ENCODE results near the gene MRPS27.

The MRPS27 gene

DNA sequence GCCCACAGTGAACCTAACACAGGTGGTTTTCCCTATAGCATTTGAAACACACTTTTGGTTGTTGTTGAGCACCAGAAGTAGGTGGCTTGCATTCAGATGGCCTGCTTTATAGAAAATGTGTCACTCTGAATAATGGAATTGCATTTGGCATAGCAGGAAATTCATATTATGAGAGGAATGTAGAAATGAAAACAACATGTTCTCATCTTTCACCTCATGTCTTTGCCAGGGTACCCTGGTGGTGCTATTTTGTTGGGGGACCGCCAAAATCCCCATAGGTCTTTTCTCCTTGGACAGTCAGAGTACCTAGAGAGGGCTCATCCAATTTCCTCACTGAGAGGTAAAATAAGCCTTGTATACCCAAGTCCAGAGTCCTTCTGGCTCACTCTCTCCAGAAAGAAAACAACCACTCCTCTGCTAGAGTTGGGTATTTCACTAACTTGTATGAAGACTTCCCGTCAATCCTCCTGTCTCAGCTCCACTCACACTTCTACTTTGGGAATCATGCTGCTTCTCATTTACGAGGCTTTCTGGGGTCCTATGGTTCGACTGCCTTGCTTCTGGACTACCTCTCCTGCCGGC lies 67.4 kb downstream of the MRPS27 start:
- DNase-seq, result no peak

DNA sequence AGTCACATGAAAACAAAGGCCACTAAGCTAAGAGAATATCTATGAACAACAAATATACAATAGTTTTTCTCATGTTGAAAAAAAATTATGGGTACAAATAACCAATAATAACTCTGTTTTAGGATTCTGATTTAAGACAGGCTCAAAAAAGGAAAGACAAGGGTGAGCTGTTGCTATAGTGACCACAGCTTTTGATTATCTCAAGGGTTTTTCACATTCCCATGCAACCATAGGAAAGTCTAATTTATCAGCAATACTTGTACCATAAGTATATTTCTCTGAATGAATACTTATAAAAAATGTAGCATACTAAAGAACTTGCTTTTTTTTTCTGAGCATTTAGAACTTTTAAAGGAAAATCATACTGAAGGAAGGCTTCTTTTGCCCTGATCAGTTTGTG lies 68.0 kb downstream of the MRPS27 start:
- DNase-seq, result no peak

DNA sequence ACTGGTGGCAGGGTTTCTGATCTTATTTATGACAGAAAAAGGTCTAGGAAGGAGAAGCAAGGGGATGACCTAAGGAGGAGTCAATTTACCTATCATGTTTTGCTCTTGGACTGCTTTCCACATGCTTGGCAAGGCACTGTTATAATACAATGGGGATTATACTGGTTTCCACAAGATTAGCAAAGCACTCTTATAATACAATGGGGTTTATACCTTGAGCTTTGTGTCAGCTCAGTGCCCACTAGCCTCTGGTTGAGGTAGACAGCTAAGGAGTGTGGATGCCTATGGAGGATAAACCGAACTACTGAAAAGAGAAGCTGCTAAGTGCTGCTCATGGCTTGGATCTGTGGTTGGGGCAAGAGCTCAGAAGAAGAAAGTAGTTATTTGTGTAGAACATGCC lies 68.7 kb downstream of the MRPS27 start:
- DNase-seq, result no peak

DNA sequence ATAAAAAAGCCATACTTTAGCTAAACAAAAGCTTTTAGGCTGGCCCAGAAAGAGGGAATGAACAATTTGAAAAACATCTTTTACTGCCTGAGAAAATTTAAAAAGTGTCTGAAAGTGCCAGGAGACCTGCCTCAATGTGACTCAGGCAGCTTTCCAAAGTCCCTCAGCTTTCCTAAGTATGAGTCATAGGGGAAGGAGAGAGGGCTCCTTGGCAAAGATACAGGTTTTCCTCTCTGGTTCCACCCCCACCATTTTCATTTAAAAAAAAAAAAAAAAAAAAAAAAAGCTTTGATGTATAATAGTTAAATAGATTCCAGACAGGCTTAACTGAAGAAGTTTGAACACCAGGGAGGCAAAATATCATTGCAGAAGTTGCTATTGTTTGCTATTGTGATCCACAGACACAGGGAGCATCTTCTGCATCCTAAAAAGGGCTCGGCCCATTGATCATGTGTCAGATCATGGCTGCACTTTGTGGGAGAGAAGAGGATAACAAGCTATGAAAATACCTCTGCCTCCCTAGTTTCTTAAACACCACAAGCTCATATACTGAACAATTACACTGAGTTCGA lies 71.5 kb downstream of the MRPS27 start:
- DNase-seq, result peak; percentile 52

DNA sequence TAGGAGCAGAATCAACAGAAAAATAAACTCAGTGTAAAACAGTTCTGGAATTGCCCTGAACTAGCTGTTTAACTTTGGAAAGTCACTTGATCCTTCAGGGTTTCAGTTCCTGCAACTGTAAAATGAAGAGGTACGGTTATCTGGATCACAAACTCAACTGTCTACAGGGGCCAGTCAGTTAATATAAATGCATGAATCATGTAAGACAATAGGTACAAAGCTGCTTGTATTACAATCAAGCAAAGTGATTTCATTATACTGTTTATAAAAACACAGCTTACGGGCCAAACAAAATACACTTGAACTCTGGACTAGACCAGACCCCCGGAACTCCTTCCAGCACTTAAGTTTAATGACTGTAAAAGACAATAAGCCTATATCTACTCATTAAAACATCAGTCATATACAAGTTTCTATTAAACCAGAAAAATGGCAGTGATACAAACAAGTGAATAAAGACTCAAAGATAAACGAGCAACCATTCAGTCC lies 73.0 kb downstream of the MRPS27 start:
- no peak for DNase-seq

DNA sequence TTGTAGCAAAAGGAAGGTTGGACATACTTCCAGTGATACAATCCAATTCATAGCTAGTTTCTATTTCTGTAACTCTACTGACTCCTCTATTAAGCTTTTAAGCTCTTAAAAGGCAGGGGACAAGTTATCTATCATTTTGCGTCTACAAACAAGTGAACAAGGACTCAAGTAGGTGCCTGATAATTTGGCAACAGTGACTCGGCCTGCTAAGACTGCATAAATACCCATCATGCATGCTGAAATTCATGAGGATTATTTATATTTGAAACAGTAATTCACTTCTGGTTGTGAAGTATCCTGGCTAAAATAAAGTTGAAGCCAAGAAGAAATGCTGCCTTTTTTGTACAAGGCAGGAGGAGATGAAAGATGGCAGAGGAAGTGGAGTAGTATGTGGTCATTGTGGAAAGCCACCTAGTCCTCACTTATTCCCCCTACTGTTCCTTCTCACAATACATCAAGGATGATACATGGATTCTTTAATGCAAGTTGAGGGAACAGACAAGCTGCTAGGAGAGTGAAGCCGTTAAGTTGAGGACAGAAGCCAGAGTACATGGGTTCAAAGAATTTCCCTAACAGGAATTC lies 74.0 kb downstream of the MRPS27 start:
- no peak for DNase-seq

DNA sequence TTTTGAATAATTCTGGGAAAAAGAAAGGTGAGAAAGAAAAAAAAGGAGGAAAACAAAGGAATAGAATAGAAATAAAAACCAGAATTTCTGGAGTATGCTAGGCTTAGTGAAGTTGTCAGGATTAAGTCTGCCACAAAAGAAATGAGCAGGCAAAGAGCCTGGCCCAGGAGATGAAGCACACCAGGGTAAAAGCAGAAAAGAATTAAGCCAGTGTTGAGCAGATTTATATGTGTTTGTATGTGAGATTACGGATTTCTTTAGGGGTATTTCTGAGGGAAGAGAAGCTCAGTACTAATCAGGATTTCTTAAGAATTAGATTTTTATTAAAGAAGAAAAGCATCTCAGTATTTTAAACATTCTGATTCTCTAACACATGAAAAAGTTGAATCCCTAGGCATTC lies 74.5 kb downstream of the MRPS27 start:
- no peak for DNase-seq

DNA sequence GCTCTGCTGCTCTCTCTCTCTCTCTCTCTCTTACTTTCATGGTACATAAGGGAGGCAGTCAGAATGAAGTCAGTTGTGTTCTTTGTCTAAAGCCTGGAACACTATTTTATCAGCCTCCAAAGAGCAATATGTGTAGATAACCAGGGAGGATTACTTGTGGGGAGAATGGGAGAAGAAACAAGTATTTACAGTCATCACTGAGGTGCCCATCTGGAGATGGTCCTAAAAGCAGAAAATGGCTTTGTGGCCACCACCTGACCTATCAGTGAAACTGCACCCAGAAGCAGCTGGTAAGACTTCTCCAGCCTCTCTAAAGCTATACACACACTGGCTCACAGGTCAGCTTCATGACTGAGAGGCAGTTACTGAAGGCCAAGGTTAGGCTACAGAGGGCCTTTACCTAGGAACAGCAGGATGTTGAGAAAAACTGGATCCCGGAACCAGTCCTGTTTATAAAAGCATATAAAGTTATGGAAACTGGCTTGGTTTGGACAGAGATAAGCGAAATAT lies 75.1 kb downstream of the MRPS27 start:
- DNase-seq, result peak; percentile 72

DNA sequence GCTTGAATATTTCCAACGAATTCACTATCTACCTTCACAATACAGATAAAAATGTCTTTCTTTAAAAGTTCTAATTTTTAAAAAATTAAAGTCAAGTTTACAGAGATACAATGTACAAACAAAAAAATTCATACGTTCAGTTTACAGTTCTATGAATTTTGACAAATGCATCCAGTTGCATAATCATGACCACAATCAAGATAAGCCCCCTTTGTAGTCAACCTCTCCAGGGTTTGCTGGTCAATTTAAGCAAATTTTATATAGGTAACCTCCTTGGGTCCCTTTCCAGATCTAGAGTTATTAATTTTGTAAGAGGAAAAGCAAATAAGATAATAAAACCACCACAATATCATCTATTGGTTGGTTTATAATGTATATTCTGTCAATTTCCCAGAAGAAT lies 76.3 kb downstream of the MRPS27 start:
- DNase-seq, result no peak

DNA sequence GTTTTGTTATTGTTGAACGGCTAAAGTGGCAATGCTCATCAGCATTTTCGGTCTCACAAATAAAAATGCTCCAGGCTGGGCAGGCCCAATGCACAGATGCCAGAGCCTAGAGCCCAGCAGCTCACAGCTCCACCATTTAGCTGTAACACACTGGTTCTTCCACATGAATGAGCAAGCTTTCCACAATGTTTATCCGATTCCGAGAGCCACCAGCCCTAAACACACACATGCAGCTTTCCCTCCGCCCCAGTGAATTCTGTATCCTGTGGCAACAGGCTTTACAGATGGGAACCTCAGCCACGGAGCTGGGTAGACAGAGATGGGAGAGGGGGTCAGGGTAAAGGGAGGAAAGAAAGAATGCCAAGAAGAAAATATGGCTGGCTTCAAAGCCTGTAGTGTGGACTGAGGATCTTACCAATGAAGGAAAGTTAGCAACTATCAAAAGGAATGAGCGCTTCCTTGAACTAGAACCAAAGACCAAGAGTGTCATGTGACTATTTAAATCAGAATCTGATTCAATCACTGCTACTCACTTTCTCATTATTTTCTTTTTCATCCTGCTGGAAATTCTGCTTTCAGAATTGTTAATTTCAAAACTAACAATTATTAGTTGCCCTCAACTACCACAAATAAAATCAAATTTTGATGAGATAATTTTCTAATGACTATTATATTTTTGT lies 77.1 kb downstream of the MRPS27 start:
- DNase-seq, result no peak

DNA sequence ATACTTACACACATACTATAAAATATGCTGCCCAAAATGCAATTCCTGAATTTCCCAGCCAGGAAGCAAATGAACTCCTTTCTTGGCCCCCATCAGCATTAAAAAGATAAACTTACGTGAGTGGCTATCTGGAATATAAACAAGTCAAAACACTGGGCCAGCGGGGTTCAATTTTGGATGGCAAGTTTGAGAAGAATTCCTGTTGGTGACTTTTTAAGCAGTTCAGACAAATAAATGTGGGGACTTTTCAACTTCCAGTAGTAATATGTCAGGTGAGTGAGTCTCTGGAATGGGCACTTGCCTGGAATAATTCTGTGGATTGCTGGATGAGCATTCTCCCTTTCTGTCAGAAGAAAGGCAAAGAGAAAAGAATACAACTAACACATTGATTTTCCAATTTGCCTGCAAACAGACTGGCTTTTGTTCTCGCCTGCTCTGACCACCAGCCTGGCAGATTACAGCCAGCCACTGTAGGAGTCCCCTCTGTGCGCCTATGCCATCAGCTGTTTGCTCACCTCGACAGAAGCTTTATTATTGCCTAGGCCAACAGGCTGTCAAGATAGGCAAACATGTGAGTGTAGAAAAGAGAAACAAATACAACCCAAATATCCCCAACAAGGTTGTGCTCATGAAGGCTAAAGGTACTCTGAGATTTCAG lies 78.6 kb downstream of the MRPS27 start:
- no peak for DNase-seq

DNA sequence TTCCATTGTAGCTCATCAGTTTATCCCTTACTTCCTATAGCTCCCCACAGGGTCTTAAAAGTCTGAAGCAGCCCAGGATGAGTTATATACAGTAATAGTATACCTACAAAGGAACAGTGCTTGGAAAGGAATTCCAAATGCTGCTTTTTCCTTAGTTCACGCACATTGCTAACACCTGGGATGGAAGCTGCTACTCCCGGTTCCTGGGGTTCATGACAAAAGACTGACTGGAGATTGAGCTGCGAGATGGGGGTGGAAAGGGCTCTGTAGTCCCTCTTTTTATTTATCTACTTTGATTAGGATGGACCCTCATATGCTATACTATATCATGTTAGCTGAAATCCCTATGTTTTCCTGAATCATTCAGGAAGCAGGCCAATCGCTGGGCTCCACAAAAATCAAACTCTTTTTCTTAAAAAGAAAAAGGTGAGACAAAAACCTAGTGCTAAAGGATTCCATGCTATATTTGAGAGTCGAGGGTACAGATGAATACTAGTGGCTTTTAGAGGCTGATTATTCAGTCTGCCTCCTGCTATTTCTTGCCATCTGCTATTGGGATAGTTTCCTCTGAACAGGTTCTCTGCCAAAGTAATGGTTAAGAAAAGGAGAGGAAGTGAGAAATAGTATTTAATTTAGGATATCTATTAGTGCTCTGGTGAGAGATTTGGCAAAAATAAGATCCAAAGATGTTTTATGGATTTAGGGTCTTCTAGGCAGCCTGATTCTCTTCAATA lies 81.2 kb downstream of the MRPS27 start:
- DNase-seq, result no peak

DNA sequence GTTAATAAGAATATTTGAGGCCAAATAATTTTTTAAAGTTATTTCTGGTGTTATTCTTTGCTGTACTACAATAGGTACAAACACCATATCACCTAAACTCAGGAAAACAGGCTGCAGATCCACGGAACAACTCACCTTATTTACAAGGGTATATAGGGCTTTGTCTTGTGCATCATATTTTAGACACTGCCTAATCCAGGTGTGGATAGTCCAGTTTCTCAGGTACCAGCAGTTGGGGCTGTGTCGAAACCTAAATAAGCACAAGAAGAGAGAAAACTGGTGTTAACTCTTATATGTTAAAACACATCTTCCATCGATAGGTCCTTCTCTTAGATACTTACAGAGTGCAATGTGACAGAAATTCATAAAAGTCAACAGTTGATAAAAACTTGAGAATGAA lies 82.2 kb downstream of the MRPS27 start:
- DNase-seq, result no peak

DNA sequence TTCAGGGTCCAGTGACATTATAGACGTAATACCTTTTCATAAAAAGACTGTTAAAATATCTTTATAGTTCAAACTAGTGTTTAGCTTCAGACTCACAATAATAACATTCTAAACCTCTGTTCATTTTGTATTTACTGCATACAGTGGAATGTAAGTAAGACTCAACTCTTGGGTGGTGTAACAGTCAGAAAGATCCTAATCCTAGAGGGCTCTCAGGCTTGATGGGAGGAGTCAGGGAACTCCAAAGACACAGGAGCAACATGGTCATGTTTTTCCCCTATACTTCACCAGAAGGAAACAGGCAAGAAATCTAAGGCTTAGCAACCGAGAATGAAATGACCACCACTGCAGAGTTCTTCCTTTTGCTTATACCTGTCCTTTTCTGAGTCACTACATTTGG lies 82.6 kb downstream of the MRPS27 start:
- DNase-seq, result no peak

DNA sequence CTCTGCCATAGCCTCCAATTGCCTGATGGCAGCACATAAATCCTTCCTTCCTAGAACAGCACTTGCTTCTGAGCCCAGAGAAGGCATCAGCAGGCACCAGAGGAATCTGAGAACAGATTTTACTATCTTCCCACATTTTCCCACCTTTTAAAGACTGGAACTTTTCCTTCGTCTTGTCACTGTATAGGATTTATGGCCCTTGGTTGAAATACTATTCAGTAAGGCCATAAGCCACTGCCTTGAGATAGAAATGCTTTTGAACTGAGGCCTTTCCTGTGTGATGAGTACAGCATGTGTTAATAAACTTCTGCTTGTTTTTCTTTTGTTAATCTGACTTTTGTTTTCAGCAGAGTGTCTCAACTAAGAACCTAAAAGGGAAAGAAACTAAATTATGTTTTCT lies 84.3 kb downstream of the MRPS27 start:
- DNase-seq, result no peak

DNA sequence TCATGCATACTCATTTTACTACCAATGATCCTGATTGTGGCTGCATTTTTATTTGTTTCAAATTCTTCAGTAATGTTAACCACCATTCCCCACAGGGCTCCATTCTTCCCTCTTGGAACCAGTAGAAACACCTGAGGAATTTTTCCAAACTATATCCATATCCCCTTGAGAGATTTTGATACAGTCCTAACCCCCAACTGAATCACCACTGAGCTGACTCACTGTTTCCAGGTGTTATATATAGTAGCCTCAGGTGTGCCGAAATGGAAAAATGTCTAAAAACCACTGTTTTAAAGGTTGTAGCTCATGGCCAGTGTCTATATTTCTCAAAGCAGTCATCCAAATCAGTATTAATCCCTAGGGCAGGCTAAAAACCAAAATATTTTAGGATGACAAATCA lies 85.2 kb downstream of the MRPS27 start:
- DNase-seq, result no peak

DNA sequence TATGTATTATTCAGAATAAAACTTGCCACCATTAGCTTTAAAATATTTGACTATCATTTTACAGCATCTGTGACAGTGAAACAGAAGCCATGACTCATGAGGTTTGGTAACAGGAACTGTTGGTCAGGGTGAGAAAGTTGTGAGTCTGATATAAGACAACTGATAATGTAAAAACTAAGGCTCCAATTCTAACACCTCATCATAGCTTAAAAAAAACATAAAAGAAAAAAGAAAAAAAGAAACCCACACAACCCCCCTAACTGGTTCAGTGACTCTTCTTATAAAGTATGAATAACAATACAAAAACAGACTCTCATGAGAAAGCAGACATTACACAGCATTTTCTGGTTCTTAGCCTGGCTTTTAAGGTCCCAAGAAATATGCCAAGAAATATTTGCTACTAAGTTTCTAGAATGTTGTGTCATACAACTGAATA lies 85.8 kb downstream of the MRPS27 start:
- DNase-seq, result peak; percentile 34

DNA sequence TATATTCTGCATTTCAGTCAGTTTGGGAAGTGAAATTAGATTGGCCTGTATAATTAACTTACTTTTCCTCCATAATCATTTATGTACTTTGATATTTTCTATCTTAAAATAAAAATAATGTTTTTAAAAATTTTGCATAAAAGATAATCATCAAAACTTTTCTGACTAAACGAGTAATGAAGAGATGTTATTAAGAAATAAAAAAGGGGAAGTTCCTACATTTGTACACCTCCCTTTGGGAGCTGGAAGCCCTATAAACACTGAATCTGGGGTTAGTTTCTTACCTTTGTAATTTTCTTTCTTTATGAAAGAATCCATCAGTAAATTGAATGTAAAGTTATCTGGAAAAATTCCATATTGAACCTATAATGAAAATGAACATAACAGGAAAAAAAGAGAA lies 86.2 kb downstream of the MRPS27 start:
- no peak for DNase-seq

DNA sequence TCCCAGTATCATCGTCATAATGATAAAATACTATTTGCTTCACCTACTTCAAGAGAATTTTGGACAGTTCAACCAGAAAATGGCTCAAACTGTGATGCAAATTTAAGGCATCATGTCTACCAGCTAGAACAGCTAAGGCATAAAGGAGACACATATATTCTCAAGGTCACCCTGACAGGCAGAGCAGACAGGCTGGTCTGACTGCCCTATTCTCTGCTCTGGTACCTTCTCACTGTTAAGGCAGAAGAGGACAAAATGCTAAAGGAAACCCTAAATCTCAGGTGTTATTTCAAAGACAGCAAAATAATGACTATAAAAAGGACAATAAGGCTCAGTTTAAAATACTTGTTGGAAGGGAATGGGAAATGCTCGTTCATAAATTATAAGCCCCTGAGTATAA lies 87.2 kb downstream of the MRPS27 start:
- no peak for DNase-seq

DNA sequence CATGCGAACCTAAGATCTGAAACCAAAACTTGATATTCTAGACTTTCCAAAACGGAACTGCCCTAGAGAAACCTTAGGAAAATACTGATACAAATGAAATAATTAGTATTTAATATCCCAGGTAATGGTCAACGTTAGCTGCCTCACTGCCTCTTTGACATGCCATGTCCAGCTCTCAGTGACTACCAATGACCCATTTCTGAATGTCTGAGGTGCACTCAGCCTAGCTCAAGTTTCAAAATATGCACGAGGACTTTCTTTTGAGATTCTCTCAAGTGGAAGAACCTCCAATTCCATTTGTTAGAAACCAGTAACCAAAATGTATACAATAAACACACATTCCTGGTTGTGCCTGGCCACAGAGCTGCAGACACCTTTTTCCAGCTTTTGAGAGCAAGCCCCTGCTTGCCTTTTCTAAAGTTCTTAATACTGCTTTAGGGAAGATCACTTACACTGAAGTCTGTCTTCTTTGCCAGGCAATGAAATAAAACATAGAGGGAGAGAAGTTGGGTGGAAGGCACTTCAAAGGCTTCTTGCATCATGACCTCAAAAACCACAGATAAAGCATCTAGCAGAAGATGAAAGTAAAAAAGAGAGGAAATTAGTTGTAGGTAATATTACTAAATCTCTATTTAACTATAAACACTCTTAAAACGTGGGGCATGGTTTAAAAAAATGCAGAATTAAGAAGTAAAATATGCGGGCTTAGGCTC lies 87.9 kb downstream of the MRPS27 start:
- no peak for DNase-seq

DNA sequence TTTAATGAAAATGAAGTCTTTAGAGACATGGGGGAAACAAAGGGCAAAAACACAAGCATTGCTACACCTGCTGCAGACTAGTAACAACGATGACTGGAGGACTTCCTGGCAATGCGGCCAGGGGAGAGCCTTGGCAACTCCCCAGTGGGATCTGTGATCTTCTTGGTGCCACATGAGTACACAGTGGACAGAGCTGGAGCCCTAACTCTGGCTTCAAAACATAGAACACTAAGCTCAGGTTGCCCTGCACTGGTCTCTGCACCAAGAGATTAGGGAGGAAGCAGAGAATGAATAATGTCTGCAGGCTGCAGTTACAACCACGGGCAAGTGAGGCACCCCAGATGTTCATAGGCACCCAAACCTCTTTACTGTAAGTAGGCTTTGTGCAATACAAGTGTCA lies 91.1 kb downstream of the MRPS27 start:
- DNase-seq, result no peak

DNA sequence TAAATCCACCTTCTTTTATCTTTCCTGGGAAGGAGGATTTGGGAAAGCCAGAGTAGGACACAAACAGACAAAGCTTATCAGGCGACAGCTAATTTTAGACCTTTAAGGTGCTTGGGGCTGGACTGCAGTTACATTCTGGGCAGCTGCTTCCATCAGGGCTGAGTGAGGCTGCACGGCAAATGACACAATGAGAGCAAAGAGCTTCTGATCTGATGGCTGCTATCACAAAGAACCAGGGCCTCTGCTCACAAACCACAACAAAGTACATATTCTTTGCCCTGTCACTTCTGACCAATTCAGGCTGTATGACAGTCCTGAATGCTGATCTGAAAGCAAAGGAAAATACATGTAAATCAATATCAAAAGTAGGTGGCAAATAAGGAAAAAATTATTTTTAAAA lies 93.1 kb downstream of the MRPS27 start:
- DNase-seq, result no peak
